Stimulated activated CD8-positive, alpha-beta memory T cell treated with anti-CD3 and anti-CD28 coated beads, Interleukin-12 subunit alpha, Interleukin-12 subunit beta, amount 100 ng/mL, for 4 hours (primary cell): ENCODE results near the gene RUNX3.
A peak's percentile ranks its signal among the peaks of the same experiment; 100 is the strongest.

Experiments used
- DNase-seq: peaks from one replicate; pipeline ENCODE4 v3.0.0-alpha.2; 2020; ENCODE audit warnings: low read depth

Gene RUNX3

GRCh38 chr1:24963099-24963872, 33.2 kb upstream of the RUNX3 start:
- no peak for DNase-seq

- no peak for DNase-seq
Measured at GRCh38 chr1:24961961-24962861, 32.1 kb upstream of the RUNX3 start.

- no peak for DNase-seq
Measured at GRCh38 chr1:24961334-24961733, 31.3 kb upstream of the RUNX3 start.

DNA sequence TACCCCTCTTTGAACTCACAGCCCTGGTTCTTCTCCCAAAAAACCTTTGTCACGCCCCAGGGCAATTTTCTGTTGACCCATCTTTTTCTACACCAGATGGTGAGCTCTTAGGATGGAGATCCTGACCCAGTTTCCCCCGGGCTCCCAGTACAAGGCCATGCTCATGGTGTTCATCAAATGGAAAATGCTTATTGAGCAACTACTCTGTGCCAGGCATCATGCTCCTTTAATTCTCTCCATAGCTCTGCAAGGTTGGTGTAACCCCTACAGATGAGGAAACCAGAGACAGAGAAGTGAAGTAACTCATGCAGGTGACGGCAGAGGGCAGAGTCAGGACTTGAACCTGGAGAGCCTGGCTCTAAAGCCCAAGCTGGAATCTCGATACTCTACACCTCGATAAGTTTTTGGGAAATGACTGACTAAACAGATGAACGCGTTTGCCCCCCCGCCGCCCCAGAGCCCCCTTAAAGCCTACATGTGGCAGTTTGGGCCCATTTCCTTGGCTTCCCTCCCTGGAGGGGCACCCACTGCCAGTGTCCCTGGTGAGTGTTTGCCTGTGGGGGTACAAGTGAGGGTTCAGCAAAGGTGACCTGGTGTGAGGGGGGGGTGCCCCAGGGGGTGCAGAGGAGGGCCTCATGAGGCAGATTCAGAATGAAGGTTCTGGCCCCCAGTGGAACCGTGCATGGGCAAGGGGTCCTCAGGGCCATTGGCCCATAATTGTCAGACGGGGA, 30.2 kb upstream of the RUNX3 start:
- DNase-seq: no peak

- DNase-seq: no peak
Measured at GRCh38 chr1:24959623-24959975, 29.5 kb upstream of the RUNX3 start.

GRCh38 chr1:24958766-24959622, 28.9 kb upstream of the RUNX3 start:
- no peak for DNase-seq

- DNase-seq: no peak
Measured at GRCh38 chr1:24957808-24958752, 28.0 kb upstream of the RUNX3 start.

DNA sequence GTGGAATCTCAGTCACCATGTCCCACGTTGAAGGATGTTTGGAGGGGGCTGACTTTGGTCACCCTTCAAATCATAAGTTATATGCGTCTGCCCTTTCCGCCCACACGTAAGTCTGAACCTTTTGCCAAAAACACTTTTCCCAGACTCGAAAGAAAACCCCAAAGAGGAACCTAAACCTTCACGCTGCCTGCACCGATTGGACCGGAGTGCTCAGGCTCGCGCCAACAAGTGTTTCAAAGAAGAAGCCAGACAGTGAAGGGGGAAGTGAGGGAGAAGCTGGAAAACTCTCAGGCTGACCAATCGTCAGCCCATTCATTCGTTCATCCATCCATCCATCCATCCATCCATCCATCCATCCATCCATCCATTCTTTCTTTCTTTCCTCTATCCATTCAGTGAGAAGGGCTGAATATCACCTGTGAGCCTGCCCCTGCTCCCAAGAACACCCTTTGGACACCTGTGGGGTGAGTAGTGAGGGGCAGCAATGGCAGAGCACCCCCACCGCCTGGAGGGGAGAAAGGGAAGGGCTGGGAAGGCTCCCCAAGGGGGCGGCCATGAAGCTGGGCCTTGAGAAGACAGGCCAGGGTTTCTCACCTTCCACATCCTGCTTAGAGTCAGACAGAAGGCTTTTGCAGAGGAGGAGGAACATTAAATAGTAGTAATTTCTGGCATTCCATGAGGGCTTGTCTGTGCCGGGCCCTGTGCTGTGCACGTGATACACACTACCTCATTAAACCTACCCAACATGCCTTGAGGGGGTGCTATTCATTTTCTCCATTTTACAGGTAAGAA, 27.1 kb upstream of the RUNX3 start:
- DNase-seq: no peak

- DNase-seq: no peak
Measured at GRCh38 chr1:24955779-24956365, 25.8 kb upstream of the RUNX3 start.

GRCh38 chr1:24955161-24955560, 25.1 kb upstream of the RUNX3 start:
- DNase-seq: peak; percentile 48

- DNase-seq: no peak
Measured at GRCh38 chr1:24954631-24955030, 24.6 kb upstream of the RUNX3 start.

GRCh38 chr1:24954022-24954421, 23.9 kb upstream of the RUNX3 start:
- no peak for DNase-seq

DNA sequence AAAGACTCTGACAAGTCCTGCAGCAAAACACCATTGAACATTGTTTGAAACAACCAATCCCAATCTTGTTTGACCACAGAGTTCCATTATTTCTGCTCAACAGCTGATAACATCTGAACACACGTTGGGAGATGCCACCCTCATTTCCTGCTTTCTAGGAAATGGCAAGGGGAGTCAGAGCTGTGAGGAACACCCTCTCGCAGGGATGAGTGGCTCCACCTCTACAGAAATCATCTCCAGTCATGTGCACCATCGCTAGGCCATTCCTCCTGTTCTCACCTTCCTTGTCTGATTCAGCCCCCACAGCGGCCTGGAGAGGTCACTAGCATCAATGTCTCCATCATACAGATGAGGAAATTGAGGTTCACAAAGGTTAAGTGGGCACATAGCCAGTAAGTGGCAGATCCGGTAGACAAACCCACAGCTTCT, 22.4 kb upstream of the RUNX3 start:
- no peak for DNase-seq

DNA sequence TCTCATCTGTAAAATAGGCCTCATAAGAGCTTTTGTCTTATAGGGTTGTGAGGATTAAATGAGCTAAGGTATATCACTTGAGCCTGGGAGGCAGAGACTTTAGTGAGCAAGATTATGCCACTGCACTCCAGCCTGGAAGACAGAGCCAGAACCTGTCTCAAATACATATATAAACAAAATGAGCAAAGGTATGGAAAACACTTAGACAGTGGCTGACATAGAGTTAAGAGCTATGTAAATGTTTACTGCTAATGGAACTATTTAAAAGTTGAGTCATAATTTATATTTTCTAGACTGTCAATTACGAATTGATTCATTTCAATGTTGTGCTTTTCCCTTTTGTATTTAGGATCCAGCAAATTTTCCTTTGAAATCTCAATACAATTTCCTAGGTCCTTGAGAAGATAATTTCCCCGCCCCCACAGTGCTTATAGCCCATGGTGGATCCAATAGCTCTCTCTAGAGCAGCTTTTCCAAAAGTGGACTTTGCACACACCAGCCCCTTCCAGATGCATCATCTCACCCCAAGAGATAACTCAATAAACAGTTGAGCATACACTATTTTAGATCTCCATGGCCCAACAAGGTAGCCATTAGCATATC, 21.8 kb upstream of the RUNX3 start:
- no peak for DNase-seq

DNA sequence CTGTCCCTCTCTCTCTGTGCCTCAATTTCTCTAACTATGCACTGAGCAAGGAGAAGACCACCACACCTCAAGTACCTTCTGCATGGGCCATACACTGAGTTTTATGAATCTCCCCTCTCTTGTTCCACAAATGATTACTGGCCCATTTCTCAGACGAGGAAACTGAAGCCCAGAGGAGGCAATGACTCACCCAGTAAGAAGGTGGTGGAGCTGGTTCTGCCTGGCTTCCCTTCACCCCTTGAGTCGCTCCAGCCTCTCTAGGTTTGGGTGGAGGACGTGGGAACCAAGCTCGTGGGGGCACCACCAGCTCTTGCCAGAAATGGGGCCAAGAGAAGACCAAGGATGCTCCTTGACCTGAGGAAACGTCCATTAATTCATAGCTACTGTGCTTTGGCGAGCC, 21.3 kb upstream of the RUNX3 start:
- no peak for DNase-seq

DNA sequence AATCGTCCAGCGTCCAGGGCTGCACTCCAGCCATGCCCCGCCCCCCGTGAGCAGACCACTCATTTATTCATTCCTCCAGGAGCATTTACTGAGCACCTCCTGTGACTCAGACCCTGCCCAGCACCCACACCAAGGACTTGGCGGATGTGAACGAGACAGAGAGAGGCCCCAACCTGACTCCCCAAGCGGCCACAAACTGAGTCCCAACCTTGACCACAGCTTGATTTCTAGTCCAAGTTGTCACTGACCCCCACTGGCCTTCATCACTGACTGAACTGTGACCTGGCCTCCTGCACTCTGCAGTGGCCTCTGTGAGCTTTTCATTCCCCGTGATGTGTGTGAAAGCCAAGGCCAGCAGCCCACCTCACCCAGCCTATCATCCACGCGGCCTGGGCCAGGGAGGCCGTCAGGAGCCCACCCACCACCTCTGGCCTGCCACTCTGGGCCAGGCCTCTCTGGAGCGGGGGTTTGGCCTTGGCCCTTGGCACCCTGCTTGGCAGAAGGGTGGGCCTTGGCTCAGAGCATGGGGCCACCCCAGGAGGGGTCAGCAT, 19.3 kb upstream of the RUNX3 start:
- DNase-seq: no peak

GRCh38 chr1:24948079-24948827, 18.2 kb upstream of the RUNX3 start:
- DNase-seq: no peak
